WERI-Rb-1 (cell line): ENCODE data around the gene ERCC1.

Experiments
- DNase-seq: peaks from one replicate; pipeline ENCODE4 v3.0.0-alpha.2; 2020
- H3K27ac ChIP-seq: fragments of 250-450 bp; sonication (Bioruptor Pico); 2 replicates; pipeline ENCODE4 v1.5.1; 2020; ENCODE audit warnings: mild to moderate bottlenecking, moderate library complexity
- H3K27me3 ChIP-seq: fragments of 250-450 bp; sonication (Bioruptor Pico); 2 replicates; pipeline ENCODE4 v1.5.1; 2021; ENCODE audit warnings: mild to moderate bottlenecking, low read depth, moderate library complexity; ENCODE audit not compliant: insufficient read depth, severe bottlenecking
- H3K36me3 ChIP-seq: fragments of 250-450 bp; sonication (Bioruptor Pico); 2 replicates; pipeline ENCODE4 v1.5.1; 2020; ENCODE audit warnings: mild to moderate bottlenecking, moderate library complexity
- H3K4me3 ChIP-seq: 2 replicates; pipeline ENCODE4 v1.5.1; 2011; ENCODE audit warnings: low read depth, mild to moderate bottlenecking, control low read depth, low read length
- H3K9me3 ChIP-seq: fragments of 250-450 bp; sonication (Bioruptor Pico); 2 replicates; pipeline ENCODE4 v1.5.1; 2021; ENCODE audit warnings: mild to moderate bottlenecking, moderate library complexity; ENCODE audit not compliant: severe bottlenecking
- TF ChIP-seq, protein P1 (sequence below): IDR thresholded peaks from 2 replicates; pipeline ENCODE4 v1.5.1; 2011; ENCODE audit warnings: low read depth, mild to moderate bottlenecking, control low read depth, inconsistent platforms, low read length

Gene ERCC1

DNA sequence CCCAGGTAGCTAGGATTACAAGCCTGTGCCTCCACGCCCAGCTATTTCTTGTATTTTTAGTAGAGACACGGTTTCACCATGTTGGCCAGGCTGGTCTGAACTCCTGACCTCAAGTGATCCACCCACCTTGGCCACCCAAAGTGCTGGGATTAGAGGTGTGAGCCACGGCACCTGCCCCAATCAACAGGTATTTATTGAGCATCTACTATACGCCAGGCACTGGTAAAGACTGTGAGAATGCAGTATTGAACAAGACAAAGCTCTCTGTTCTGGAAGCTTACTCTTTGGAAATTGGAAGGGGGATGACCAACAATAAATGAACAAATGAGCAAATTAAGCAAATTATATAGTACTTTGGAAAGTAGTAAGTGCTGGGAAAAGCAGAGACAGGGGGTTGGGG, 21.4 kb upstream of the ERCC1 start:
- H3K9me3 ChIP-seq = no peaks in the 10 kb centered on the region
- no peak overlapping the region for H3K4me3 ChIP-seq
- no peaks in the 10 kb centered on the region for H3K27me3 ChIP-seq
- H3K27ac ChIP-seq = peak overlapping the region; percentile 93
- TF ChIP-seq, protein P1, sequence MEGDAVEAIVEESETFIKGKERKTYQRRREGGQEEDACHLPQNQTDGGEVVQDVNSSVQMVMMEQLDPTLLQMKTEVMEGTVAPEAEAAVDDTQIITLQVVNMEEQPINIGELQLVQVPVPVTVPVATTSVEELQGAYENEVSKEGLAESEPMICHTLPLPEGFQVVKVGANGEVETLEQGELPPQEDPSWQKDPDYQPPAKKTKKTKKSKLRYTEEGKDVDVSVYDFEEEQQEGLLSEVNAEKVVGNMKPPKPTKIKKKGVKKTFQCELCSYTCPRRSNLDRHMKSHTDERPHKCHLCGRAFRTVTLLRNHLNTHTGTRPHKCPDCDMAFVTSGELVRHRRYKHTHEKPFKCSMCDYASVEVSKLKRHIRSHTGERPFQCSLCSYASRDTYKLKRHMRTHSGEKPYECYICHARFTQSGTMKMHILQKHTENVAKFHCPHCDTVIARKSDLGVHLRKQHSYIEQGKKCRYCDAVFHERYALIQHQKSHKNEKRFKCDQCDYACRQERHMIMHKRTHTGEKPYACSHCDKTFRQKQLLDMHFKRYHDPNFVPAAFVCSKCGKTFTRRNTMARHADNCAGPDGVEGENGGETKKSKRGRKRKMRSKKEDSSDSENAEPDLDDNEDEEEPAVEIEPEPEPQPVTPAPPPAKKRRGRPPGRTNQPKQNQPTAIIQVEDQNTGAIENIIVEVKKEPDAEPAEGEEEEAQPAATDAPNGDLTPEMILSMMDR = no peak
- DNase-seq = no peak
- H3K36me3 ChIP-seq = no peaks in the 10 kb centered on the region

DNA sequence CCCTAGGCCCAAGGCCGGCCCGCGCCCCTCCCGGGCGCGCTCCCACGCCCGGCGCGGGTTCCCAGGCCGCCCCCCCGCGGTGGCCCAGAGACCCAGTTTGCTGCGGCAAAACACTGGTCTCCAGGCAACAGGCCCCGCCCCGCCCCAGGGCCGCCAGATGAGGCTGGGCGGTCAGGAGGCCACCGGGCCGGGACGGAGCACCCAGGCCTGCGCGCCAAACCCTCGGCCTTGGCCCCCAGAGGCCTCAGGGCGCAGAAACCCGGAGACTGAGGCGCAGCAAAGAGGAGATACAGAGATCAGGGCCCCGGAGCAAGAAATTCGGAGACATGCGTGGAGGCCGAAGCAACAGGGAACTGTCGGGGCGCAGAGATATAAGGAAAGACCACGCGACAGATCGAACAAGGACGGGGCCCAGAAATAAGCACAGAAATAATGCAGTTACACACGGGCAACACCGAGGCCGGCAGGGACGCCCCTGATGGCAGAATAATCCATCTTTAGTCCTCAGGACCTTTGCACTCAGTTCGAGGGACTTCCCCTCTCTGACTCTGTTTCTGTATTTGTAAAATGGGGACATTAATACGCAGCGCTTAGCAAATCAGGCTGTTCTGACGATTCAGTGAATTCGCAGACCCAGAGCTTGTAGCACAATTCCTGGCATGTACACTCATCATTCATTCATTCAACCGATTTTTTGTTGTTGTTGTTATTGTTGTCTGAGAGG, 20.8 kb upstream of the ERCC1 start:
- H3K4me3 ChIP-seq = peak overlapping the region; percentile 57
- TF ChIP-seq, protein P1 = no peak
- no peaks in the 10 kb centered on the region for H3K36me3 ChIP-seq
- H3K27me3 ChIP-seq = no peaks in the 10 kb centered on the region
- no peaks in the 10 kb centered on the region for H3K9me3 ChIP-seq
- DNase-seq = peak; percentile 93
- H3K27ac ChIP-seq = peak overlapping the region; percentile 93

DNA sequence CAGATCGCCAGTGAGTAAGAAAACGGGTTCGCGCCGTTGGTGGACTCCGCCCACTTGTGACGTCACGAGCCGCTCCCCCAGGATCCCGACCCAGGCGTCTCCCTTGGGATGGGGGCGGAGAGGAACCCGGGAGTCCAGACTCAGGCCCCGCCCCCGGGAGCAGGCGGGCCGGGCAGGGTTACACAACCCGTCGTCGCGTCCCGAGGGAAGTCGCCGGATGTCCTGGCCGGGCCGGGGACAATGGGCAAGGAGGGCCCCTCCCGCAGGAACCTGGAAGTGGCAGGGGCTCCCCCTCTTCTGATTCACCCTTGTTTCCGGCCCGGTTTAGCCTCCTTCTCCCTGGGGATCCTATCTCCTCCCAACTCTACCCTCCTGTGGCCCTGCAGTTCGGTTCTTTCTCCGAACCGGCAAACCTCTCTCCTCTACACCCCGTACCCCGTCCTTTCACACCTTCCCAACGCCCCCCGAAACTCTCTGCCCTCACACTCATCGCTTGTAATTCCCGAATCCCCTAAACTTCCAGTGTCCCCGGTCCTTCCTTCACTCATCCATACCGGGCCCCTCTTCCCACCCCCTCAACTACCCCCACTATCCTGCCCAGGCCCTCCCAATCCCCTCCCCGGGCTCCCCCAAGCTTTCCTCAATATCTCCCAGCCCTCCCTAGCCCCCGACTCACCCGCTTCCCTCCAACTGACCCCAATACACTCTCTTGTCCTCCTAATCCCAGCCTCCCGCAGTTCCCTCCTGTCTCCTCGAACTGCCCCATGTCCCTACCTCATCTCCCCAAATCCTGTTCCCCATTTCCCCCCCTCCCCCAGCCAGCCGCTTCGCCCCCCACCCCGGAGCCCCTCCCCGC, 20.0 kb upstream of the ERCC1 start:
- no peaks in the 10 kb centered on the region for H3K9me3 ChIP-seq
- H3K27ac ChIP-seq = peak overlapping the region; percentile 77
- H3K27me3 ChIP-seq = no peaks in the 10 kb centered on the region
- DNase-seq = peak; percentile 96
- TF ChIP-seq, protein P1 = no peak
- no peaks in the 10 kb centered on the region for H3K36me3 ChIP-seq
- peak overlapping the region; percentile 57 for H3K4me3 ChIP-seq

DNA sequence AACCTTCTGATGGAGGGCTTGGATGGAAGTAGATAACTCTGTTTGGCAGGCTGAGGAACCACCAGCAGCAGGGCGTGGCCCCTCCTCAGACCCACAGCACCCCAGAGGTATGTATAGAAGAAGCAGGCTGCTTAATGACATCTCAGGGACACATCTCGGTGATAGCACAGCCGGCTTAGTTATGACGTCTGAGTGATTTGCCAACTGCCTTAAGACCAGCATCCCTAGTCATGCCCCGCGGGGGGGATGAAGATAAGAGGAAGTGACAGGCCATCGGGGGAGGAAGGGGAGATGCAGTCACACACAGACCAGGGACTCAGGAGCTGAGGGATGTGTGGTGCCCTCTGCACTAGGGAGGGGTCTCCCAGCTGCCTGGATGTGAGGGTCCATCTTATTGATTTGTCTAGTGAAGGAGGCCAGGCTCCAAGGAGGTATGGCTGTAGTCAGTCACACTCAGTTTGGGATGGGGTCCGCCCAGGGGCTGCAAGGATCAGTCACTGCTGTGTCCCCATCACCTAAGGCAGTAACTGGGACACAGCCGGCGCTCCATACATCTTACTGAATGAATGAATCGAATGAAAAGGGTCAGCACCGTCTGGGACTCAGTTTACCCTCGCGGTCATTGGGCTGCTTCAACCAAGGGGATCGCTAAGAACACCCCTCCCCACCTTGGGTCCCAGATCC, 19.2 kb upstream of the ERCC1 start:
- DNase-seq = peak; percentile 68
- TF ChIP-seq, protein P1 = no peak
- no peaks in the 10 kb centered on the region for H3K27me3 ChIP-seq
- peak overlapping the region; percentile 57 for H3K4me3 ChIP-seq
- no peak overlapping the region for H3K27ac ChIP-seq
- no peaks in the 10 kb centered on the region for H3K9me3 ChIP-seq
- H3K36me3 ChIP-seq = no peaks in the 10 kb centered on the region

DNA sequence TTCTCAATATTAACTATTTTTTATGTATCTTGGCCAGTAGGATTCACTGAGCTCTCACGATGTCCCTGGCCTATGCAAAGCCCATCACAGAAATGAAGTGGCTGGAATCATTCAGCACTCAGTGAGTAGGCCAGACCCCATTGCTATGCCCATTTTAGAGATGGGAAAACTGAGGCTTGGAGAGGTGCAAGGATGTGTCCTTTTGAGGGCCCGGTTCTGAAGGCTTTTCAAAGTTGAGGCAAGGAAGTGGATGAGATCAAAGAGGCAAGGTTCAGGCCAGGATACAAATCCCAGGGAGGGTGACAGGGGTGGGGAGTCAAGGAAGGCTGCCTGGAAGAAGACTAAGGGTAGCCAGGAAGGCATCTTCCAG, 18.7 kb upstream of the ERCC1 start:
- Histone ChIP-seq H3K27ac (no peak overlapping the region), H3K4me3 (no peak overlapping the region), H3K9me3 (no peaks in the 10 kb centered on the region), H3K27me3 (no peaks in the 10 kb centered on the region), H3K36me3 (no peaks in the 10 kb centered on the region)
- TF ChIP-seq, protein P1 = no peak
- no peak for DNase-seq
